Renal pelvis (tissue), 12 donors: ENCODE data around the gene KCNJ9. TPM values are rescaled to one million over a fixed set of nuclear protein-coding genes. Genes with fewer than 3 reads are reported as not detected.
A peak's percentile ranks its signal among the peaks of the same experiment; 100 is the strongest.
"Not testable (repeated sequence)": the region's sequence is repeated elsewhere in the genome, so short reads cannot be mapped to it uniquely, and the experiment has no call there.

Source experiments
- DNase-seq: peaks from one replicate; pipeline ENCODE4 v3.0.0-alpha.2; 2013
- long read RNA-seq, 16 experiments: transcript quantifications; one replicate each; lab custom pipeline, GENCODE V29; 2026
- polyA plus RNA-seq, 3 donors: library from polyadenylated mRNA; unstranded; fragments of 120-200 nt; gene quantifications; one replicate each; pipeline ENCODE4 v1.2.1, GENCODE V29; 2013; ENCODE audit not compliant: insufficient read length in 3 of 3

KCNJ9 gene
- under 1 TPM; 0.09 to 0.15 (median 0.11) TPM for polyA plus RNA-seq
- long read RNA-seq, donor 1: 0 reads
- long read RNA-seq, donor 2: 0 reads
- long read RNA-seq, donor 3: 0 reads
- long read RNA-seq, donor 4: 0 reads
- long read RNA-seq, donor 5: 0 reads
- long read RNA-seq, donor 6: 0 reads
- long read RNA-seq, donor 7: 0 reads
- long read RNA-seq, donor 8: 0 reads
- long read RNA-seq, donor 9: 0 reads
- long read RNA-seq, donor 10: 0 reads
- long read RNA-seq, donor 11: 0 reads
- long read RNA-seq, donor 12, partial matches to known transcripts: 43 of 68 reads
- long read RNA-seq, donor 12, other reads (novel, unspliced or antisense): 25 of 68 reads
- long read RNA-seq, donor 13: 0 reads
- long read RNA-seq, donor 14: 0 reads
- long read RNA-seq, donor 15: 0 reads
- long read RNA-seq, donor 16: 0 reads

GRCh38 chr1:160081261-160081936, at the start of gene KCNJ9:
Gene KCNJ9 (plus strand): TSS chr1:160081538. CDS start chr1:160084031, 2,493 bp downstream.
- no peak for DNase-seq

GRCh38 chr1:160032165-160032820, 49.0 kb upstream of the KCNJ9 start:
- DNase-seq: peak; percentile 16

GRCh38 chr1:160040476-160040875, 40.9 kb upstream of the KCNJ9 start:
- no peak for DNase-seq

- DNase-seq: no peak
These were observed 37.8 kb upstream of the KCNJ9 start for GRCh38 chr1:160043543-160043942.

GRCh38 chr1:160045653-160046052, 35.7 kb upstream of the KCNJ9 start:
- DNase-seq: no peak

GRCh38 chr1:160046494-160047110, 34.7 kb upstream of the KCNJ9 start:
- no peak for DNase-seq

- DNase-seq: no peak
These were observed 34.0 kb upstream of the KCNJ9 start for GRCh38 chr1:160047111-160047991.

GRCh38 chr1:160048335-160048734, 33.0 kb upstream of the KCNJ9 start:
- DNase-seq: no peak

GRCh38 chr1:160049101-160049500, 32.2 kb upstream of the KCNJ9 start:
- DNase-seq: no peak

GRCh38 chr1:160050182-160050581, 31.2 kb upstream of the KCNJ9 start:
- not testable (repeated sequence) for DNase-seq

- no peak for DNase-seq
These were observed 30.7 kb upstream of the KCNJ9 start for GRCh38 chr1:160050619-160051018.

GRCh38 chr1:160052936-160053335, 28.4 kb upstream of the KCNJ9 start:
- DNase-seq: no peak

- DNase-seq: no peak
These were observed 27.6 kb upstream of the KCNJ9 start for GRCh38 chr1:160053548-160054365.

GRCh38 chr1:160056648-160057169, 24.6 kb upstream of the KCNJ9 start:
- no peak for DNase-seq

- no peak for DNase-seq
These were observed 23.3 kb upstream of the KCNJ9 start for GRCh38 chr1:160058087-160058486.

GRCh38 chr1:160061369-160062229, 19.7 kb upstream of the KCNJ9 start:
- no peak for DNase-seq

GRCh38 chr1:160062230-160062532, 19.2 kb upstream of the KCNJ9 start:
- DNase-seq: no peak

- no peak for DNase-seq
These were observed 18.2 kb upstream of the KCNJ9 start for GRCh38 chr1:160063176-160063575.

GRCh38 chr1:160064164-160064563, 17.2 kb upstream of the KCNJ9 start:
- no peak for DNase-seq
